GM19328 (cell line): ENCODE data around the gene TNFRSF1A.

Experiments
- ATAC-seq: cut with Tn5 transposase; IDR thresholded peaks from one replicate; pipeline ENCODE4 v1.9.1; 2021; ENCODE audit warnings: mild to moderate bottlenecking, moderate library complexity; ENCODE audit not compliant: unreplicated experiment

TNFRSF1A gene

DNA sequence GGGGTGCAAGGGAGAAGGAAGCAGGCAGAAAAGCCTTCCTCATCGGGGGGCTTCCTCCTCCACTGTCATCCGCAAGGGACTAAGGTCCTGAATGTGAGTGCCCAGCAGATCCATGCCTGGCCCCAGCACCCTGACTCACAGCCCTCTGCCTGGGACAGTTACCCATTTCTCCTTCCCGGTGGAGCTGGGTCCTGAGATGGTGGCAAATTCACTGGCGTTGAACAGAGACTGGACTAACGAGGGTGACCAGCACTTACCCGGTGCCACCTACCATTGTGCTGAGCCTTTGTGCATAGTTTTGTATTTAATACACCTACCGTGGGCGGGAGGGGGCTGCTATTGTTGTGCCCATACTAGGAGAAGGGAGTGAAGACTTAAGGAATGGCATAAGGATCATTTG, 62.2 kb downstream of the TNFRSF1A start:
- ATAC-seq: no peak

DNA sequence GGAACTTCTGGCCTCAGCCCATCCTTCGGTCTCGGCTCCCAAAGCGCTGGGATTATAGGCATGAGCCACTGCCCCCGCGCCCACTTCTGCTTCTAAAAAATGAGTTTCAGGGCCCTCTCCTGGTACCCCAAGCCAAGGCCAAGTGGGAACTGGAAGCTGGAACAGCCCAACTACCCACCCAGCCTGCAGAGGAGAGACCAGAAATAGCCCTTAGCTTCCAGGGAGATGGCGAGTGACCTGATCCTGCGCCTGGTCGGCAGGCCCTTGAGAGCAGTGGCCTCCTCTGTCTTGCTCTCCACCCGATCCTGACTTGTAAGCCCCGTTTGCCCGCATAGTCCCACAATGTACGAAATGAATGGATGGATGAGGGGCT, 62.6 kb downstream of the TNFRSF1A start:
- no peak for ATAC-seq
